Liver (tissue), 9 donors: ENCODE results near the gene CFL2. TPM values are rescaled to one million over a fixed set of nuclear protein-coding genes. Genes with fewer than 3 reads are reported as not detected.

ENCODE experiments used
- DNase-seq: peaks from one replicate; pipeline ENCODE4 v3.0.0-alpha.2; 2017; ENCODE audit warnings: low spot score
- H3K27ac ChIP-seq, 2 donors: one replicate each; pipeline ENCODE4 v1.7.0; 2013; ENCODE audit warnings: inconsistent platforms in 2 of 2, low read length in 2 of 2, control low read depth in 1 of 2, low read depth in 1 of 2, mild to moderate bottlenecking in 1 of 2
- H3K27me3 ChIP-seq, 4 donors: one replicate each; pipeline versions ENCODE4 v1.6.1 to v1.7.0; 2013; ENCODE audit warnings: low read length in 3 of 4, inconsistent platforms in 1 of 4, mild to moderate bottlenecking in 1 of 4, moderate library complexity in 1 of 4; ENCODE audit not compliant: control insufficient read depth in 4 of 4, insufficient read depth in 4 of 4
- H3K36me3 ChIP-seq, 4 donors: one replicate each; pipeline versions ENCODE4 v1.6.1 to v1.7.0; 2013; ENCODE audit warnings: low read length in 3 of 4, mild to moderate bottlenecking in 3 of 4, low read depth in 1 of 4, moderate library complexity in 1 of 4; ENCODE audit not compliant: control insufficient read depth in 4 of 4, insufficient read depth in 3 of 4
- H3K4me1 ChIP-seq, 4 donors: one replicate each; pipeline versions ENCODE4 v1.6.1 to v1.7.0; 2013; ENCODE audit warnings: low read length in 3 of 4, mild to moderate bottlenecking in 3 of 4, moderate library complexity in 1 of 4; ENCODE audit not compliant: control insufficient read depth in 4 of 4, insufficient read depth in 4 of 4
- H3K4me3 ChIP-seq, 3 donors: one replicate each; pipeline versions ENCODE4 v1.6.1 to v1.7.0; 2013; ENCODE audit warnings: low read length in 3 of 3, control low read depth in 1 of 3, low read depth in 1 of 3, mild to moderate bottlenecking in 1 of 3
- H3K9ac ChIP-seq, 2 donors: one replicate each; pipeline ENCODE4 v1.7.0; 2013; ENCODE audit warnings: low read length in 2 of 2, mild to moderate bottlenecking in 2 of 2, moderate library complexity in 2 of 2, control low read depth in 1 of 2, low read depth in 1 of 2
- H3K9me3 ChIP-seq, 4 donors: one replicate each; pipeline versions ENCODE4 v1.6.1 to v1.7.0; 2013; ENCODE audit warnings: low read length in 3 of 4; ENCODE audit not compliant: control insufficient read depth in 4 of 4
- ATF3 ChIP-seq: IDR thresholded peaks from 2 replicates; pipeline ENCODE4 v1.6.1; 2016; ENCODE audit warnings: antibody characterized with exemption
- CTCF ChIP-seq: fragments of 150-350 bp; IDR thresholded peaks from 2 replicates; pipeline ENCODE4 v1.5.1; 2017; ENCODE audit warnings: improper control_type of control experiment, low read depth, low read length; ENCODE audit not compliant: missing input control
- EGR1 ChIP-seq, 2 donors: IDR thresholded peaks; 2 replicates each; pipeline ENCODE4 v1.6.1; 2016 to 2018; ENCODE audit warnings: antibody characterized with exemption in 2 of 2, low read depth in 2 of 2
- FOXA1 ChIP-seq: IDR thresholded peaks from 2 replicates; pipeline ENCODE4 v1.6.1; 2016; ENCODE audit warnings: antibody characterized with exemption
- FOXA2 ChIP-seq: IDR thresholded peaks from 2 replicates; pipeline ENCODE4 v1.6.1; 2016; ENCODE audit warnings: antibody characterized with exemption
- GABPA ChIP-seq, 2 donors: IDR thresholded peaks in 1 of 2; conservative IDR thresholded peaks in 1 of 2; 2 replicates each; pipeline ENCODE4 v1.6.1; 2016; ENCODE audit warnings: antibody characterized with exemption in 2 of 2, mild to moderate bottlenecking in 1 of 2, moderate library complexity in 1 of 2
- HNF4A ChIP-seq, 2 donors: conservative IDR thresholded peaks; 2 replicates each; pipeline ENCODE4 v1.6.1; 2016; ENCODE audit warnings: antibody characterized with exemption in 2 of 2, mild to moderate bottlenecking in 2 of 2
- JUND ChIP-seq, 2 donors: IDR thresholded peaks; 2 replicates each; pipeline ENCODE4 v1.6.1; 2016; ENCODE audit warnings: antibody characterized with exemption in 2 of 2
- MAX ChIP-seq: IDR thresholded peaks from 2 replicates; pipeline ENCODE4 v1.6.1; 2016; ENCODE audit warnings: antibody characterized with exemption
- RAD21 ChIP-seq, 2 donors: IDR thresholded peaks; 2 replicates each; pipeline ENCODE4 v1.6.1; 2016; ENCODE audit warnings: antibody characterized with exemption in 2 of 2, mild to moderate bottlenecking in 2 of 2
- REST ChIP-seq: IDR thresholded peaks from 2 replicates; pipeline ENCODE4 v1.6.1; 2016; ENCODE audit warnings: antibody characterized with exemption, mild to moderate bottlenecking
- RXRA ChIP-seq, 2 donors: IDR thresholded peaks; 2 replicates each; pipeline ENCODE4 v1.6.1; 2017 to 2018; ENCODE audit warnings: antibody characterized with exemption in 2 of 2, mild to moderate bottlenecking in 1 of 2
- SP1 ChIP-seq: IDR thresholded peaks from 2 replicates; pipeline ENCODE4 v1.6.1; 2018; ENCODE audit warnings: antibody characterized with exemption, mild to moderate bottlenecking
- YY1 ChIP-seq: IDR thresholded peaks from 2 replicates; pipeline ENCODE4 v1.6.1; 2016; ENCODE audit warnings: antibody characterized with exemption, mild to moderate bottlenecking
- ZBTB33 ChIP-seq: IDR thresholded peaks from 2 replicates; pipeline ENCODE4 v1.6.1; 2016; ENCODE audit warnings: antibody characterized with exemption
- whole genome bisulfite sequencing: extraction: QIAGEN DNeasy Blood & Tissue Kit; methylation state at CpG from one replicate; pipeline ENCODE4 v1.1.7; 2013; 5-methylcytosine and 5-hydroxymethylcytosine counted together
- polyA plus RNA-seq, 2 donors: library from polyadenylated mRNA; stranded (reverse) in 1 of 2; unstranded in 1 of 2; fragments of 200-250 nt in 1 of 2; fragments of >200 nt in 1 of 2; fragmentation: Nextera tagmentation in 1 of 2; extraction: Ambion mirVana in 1 of 2; gene quantifications; one replicate each; pipeline versions ENCODE4 v1.2.1 to v1.2.3, GENCODE V29; 2013 to 2015
- total RNA-seq, 2 donors: library from RNA; depleted of rRNA; stranded (reverse); fragments of >200 nt; gene quantifications; one replicate each; pipeline ENCODE4 v1.2.3, GENCODE V29; 2014
- donor health status: healthy.
- donor health status: healthy.
- donor health status: healthy.
- donor health status: healthy.
- donor health status: healthy.

CFL2 gene
- total and polyA plus RNA-seq, 4 donors: 37.2 to 76.1 (median 62.7) TPM

- Histone ChIP-seq H3K4me1 (peaks cover 0 to 5% (median 0%) of the 10 kb centered on the region in 4 donors), H3K4me3 (no peak overlapping the region), H3K27me3 (no peaks in the 10 kb centered on the region), H3K36me3 (no peaks in the 10 kb centered on the region), H3K9me3 (no peaks in the 10 kb centered on the region), H3K27ac (no peak overlapping the region), H3K9ac (no peak overlapping the region)
- DNase-seq: peak; percentile 46
- WGBS: 11% methylated on average over 10 of the region's 10 CpGs
- no peak for TF ChIP-seq MAX
- TF ChIP-seq ATF3: no peak
- TF ChIP-seq SP1: no peak
- peak; percentile 92 to 93 for TF ChIP-seq RAD21 (IDR thresholded peaks at IDR 0.05)
- peak; percentile 84 for TF ChIP-seq CTCF
- no peak for TF ChIP-seq FOXA2
- no peak for TF ChIP-seq REST
- TF ChIP-seq GABPA (IDR thresholded peaks at IDR 0.05 in 1 of 2, conservative IDR thresholded peaks at IDR 0.05 in 1 of 2): no peak
- TF ChIP-seq FOXA1: no peak
- no peak for TF ChIP-seq EGR1 (IDR thresholded peaks at IDR 0.05; ENCODE audit: low read depth in 2 of 2)
- TF ChIP-seq RXRA (IDR thresholded peaks at IDR 0.05): no peak
Observed at GRCh38 chr14:34722723-34723545, 8.5 kb upstream of the CFL2 start.

GRCh38 chr14:34721129-34721528 is 6.7 kb upstream of the CFL2 start:
- Histone ChIP-seq H3K9ac (no peak overlapping the region), H3K9me3 (no peaks in the 10 kb centered on the region), H3K27me3 (no peaks in the 10 kb centered on the region), H3K4me1 (peaks cover 0 to 5% (median 0%) of the 10 kb centered on the region in 4 donors), H3K4me3 (no peak overlapping the region), H3K27ac (no peak overlapping the region), H3K36me3 (no peaks in the 10 kb centered on the region)
- DNase-seq: no peak
- 94% methylated on average over 2 of the region's 2 CpGs for WGBS
- TF ChIP-seq RAD21 (IDR thresholded peaks at IDR 0.05) (no peak), FOXA2 (no peak), JUND (IDR thresholded peaks at IDR 0.05) (no peak), ATF3 (no peak), REST (no peak), SP1 (no peak), GABPA (IDR thresholded peaks at IDR 0.05 in 1 of 2, conservative IDR thresholded peaks at IDR 0.05 in 1 of 2) (no peak), RXRA (IDR thresholded peaks at IDR 0.05) (no peak), YY1 (no peak), ZBTB33 (no peak), HNF4A (conservative IDR thresholded peaks at IDR 0.05) (no peak), CTCF (no peak)
